Right renal cortex interstitium (tissue), 3 donors: ENCODE data around the gene MYO1F. TPM values are rescaled to one million over a fixed set of nuclear protein-coding genes. Genes with fewer than 3 reads are reported as not detected.
A peak's percentile ranks its signal among the peaks of the same experiment; 100 is the strongest.
"Not testable (repeated sequence)": the region's sequence is repeated elsewhere in the genome, so short reads cannot be mapped to it uniquely, and the experiment has no call there.

Experiments used
- DNase-seq, 3 donors: peaks; one replicate each; pipeline ENCODE4 v3.0.0-alpha.2; 2013; ENCODE audit warnings: low read depth in 3 of 3, low spot score in 2 of 3
- polyA plus RNA-seq, 3 donors: library from polyadenylated mRNA; unstranded; fragments of 120-200 nt; gene quantifications; one replicate each; pipeline ENCODE4 v1.2.1, GENCODE V29; 2013; ENCODE audit not compliant: insufficient read length in 3 of 3

The MYO1F gene
- polyA plus RNA-seq, 3 donors: 2.4 to 4.8 (median 3.3) TPM

GRCh38 chr19:8567522-8568172 lies 9.6 kb downstream of the MYO1F start:
- no peak for DNase-seq

GRCh38 chr19:8566855-8567254 lies 10.4 kb downstream of the MYO1F start:
- no peak for DNase-seq

- not testable (repeated sequence) for DNase-seq
These were observed 12.4 kb downstream of the MYO1F start for GRCh38 chr19:8564866-8565265.

- DNase-seq: no peak
These were observed 16.0 kb downstream of the MYO1F start for GRCh38 chr19:8561075-8561764.

- no peak for DNase-seq
These were observed 18.9 kb downstream of the MYO1F start for GRCh38 chr19:8558325-8558724.

GRCh38 chr19:8557642-8558238 lies 19.5 kb downstream of the MYO1F start:
- no peak for DNase-seq

- not testable (repeated sequence) for DNase-seq
These were observed 23.5 kb downstream of the MYO1F start for GRCh38 chr19:8553729-8554128.

GRCh38 chr19:8552810-8553209 lies 24.4 kb downstream of the MYO1F start:
- DNase-seq: no peak

- no peak for DNase-seq
These were observed 27.2 kb downstream of the MYO1F start for GRCh38 chr19:8550070-8550469.

- DNase-seq: no peak
These were observed 31.5 kb downstream of the MYO1F start for GRCh38 chr19:8545743-8546142.

GRCh38 chr19:8544168-8544567 lies 33.1 kb downstream of the MYO1F start:
- no peak for DNase-seq

GRCh38 chr19:8539621-8540149 lies 37.6 kb downstream of the MYO1F start:
- no peak for DNase-seq

- no peak for DNase-seq
These were observed 40.1 kb downstream of the MYO1F start for GRCh38 chr19:8537099-8537498.

GRCh38 chr19:8536282-8536681 lies 41.0 kb downstream of the MYO1F start:
- DNase-seq: no peak

GRCh38 chr19:8532225-8532624 lies 45.0 kb downstream of the MYO1F start:
- DNase-seq: no peak

- no peak for DNase-seq
These were observed 45.8 kb downstream of the MYO1F start for GRCh38 chr19:8531470-8531869.

GRCh38 chr19:8530061-8530679 lies 47.1 kb downstream of the MYO1F start:
- no peak for DNase-seq

GRCh38 chr19:8529369-8530006 lies 47.8 kb downstream of the MYO1F start:
- DNase-seq: no peak

- DNase-seq: no peak
These were observed 48.7 kb downstream of the MYO1F start for GRCh38 chr19:8528500-8528899.

- DNase-seq: peak; percentile 78 to 90 (median 87)
These were observed 50.7 kb downstream of the MYO1F start for GRCh38 chr19:8526345-8527091.
